ENCODE measurements around the gene AOC3. TPM values are rescaled to one million over a fixed set of nuclear protein-coding genes. Genes with fewer than 3 reads are reported as not detected.

The AOC3 gene
- total and polyA plus RNA-seq, 2 of the 8 experiments (the other 6 are each of a cell fraction or from before 2014, with no cell fraction given) = 2.5 to 2.7 TPM

- Histone ChIP-seq H3K4me2 (ENCODE audit: insufficient read depth in 1 of 2, low read depth in 2 of 2, low read length in 2 of 2) (peak overlapping the region; percentile 30 to 35; a peak in 3 of 4 replicates), H3K79me1 (ENCODE audit: low read depth, low read length) (no peaks in the 10 kb centered on the region), H4K8ac (ENCODE audit: extremely low read depth, insufficient read depth, low read length) (no peak overlapping the region), H3K27me3 (replicated peaks in 1 of 4; ENCODE audit: control insufficient read depth in 3 of 4, extremely low read depth in 1 of 4, insufficient read depth in 3 of 4, low read length in 3 of 4) (no peaks in the 10 kb centered on the region), H4K20me1 (replicated peaks in 1 of 2; ENCODE audit: control insufficient read depth in 1 of 2, insufficient read depth in 2 of 2, low read length in 2 of 2) (no peaks in the 10 kb centered on the region), H3K27ac (ENCODE audit: low read depth, low read length) (no peak overlapping the region), H2BK12ac (ENCODE audit: low read depth, low read length) (0 out of 2 replicates have a peak overlapping the region, but pooled peaks have one; percentile 9), H3K9ac (replicated peaks in 1 of 4; ENCODE audit: extremely low read depth in 1 of 4, low read depth in 3 of 4, low read length in 3 of 4) (no peak overlapping the region; a peak in 1 of 7 replicates), H2BK15ac (ENCODE audit: low read length) (no peak overlapping the region), H3K56ac (replicated peaks; ENCODE audit: insufficient read length, low read depth, low read length) (no peak overlapping the region), H3K4me3 (ENCODE audit: extremely low read depth in 1 of 4, insufficient read depth in 2 of 4, low read depth in 3 of 4, low read length in 4 of 4) (0 out of 8 replicates have a peak overlapping the region, but pooled peaks of 1 of the 4 experiments have one; percentile 3), H3K23ac (ENCODE audit: insufficient read length) (no peak overlapping the region), H3K4me1 (replicated peaks in 1 of 4; ENCODE audit: control insufficient read depth in 3 of 4, insufficient read depth in 4 of 4, low read length in 3 of 4) (peaks cover 0 to 8% (median 2%) of the 10 kb centered on the region in 4 experiments; a peak in 3 of 7 replicates), H2BK120ac (replicated peaks; ENCODE audit: low read depth, low read length) (no peak overlapping the region), H4K5ac (ENCODE audit: insufficient read length, low read depth, low read length) (no peak overlapping the region), H3K23me2 (ENCODE audit: low read depth, low read length) (no peaks in the 10 kb centered on the region), H2AK5ac (ENCODE audit: low read depth, low read length) (no peak overlapping the region), H3K14ac (ENCODE audit: insufficient read length) (no peak overlapping the region), H3K36me3 (ENCODE audit: control insufficient read depth in 2 of 4, insufficient read depth in 4 of 4, low read length in 3 of 4) (no peaks in the 10 kb centered on the region), H4K91ac (replicated peaks; ENCODE audit: insufficient read length, low read length) (no peak overlapping the region), H3K18ac (ENCODE audit: extremely low read depth, low read length) (no peak overlapping the region; the same call in 1 of the 2 replicates), H3K9me3 (ENCODE audit: insufficient read depth in 2 of 2, low read depth in 1 of 2, low read length in 1 of 2) (no peaks in the 10 kb centered on the region), H3K4ac (replicated peaks; ENCODE audit: insufficient read length, low read depth, low read length) (no peak overlapping the region), H2BK5ac (ENCODE audit: low read depth, low read length) (peak overlapping the region; percentile 10; the same call in 1 of the 2 replicates), H3K79me2 (ENCODE audit: control insufficient read depth in 1 of 2, insufficient read depth in 2 of 2, low read length in 2 of 2) (no peaks in the 10 kb centered on the region), H2AFZ (ENCODE audit: low read length) (peak overlapping the region; percentile 94), H2BK20ac (ENCODE audit: low read length) (no peak overlapping the region)
- FAIRE-seq = peak; percentile 58
- DNase-seq (ENCODE audit: low read depth in 1 of 2, low spot score in 2 of 2) = peak in 1 of 2 experiments; percentile 56
- ChIA-PET POLR2A (ENCODE audit: partially characterized antibody) (interaction anchor here (1.4 kb wide), 1 partner anchor 58 kb away, joined by 3 read pairs; no protein-coding TSS in a partner anchor), CTCF (ENCODE audit: partially characterized antibody) (interaction anchor here (0.7 to 2.6 kb wide), 7 partner anchors 8 to 71 kb away, joined by 3 to 9 read pairs (median 3); no protein-coding TSS in a partner anchor)
- 61% methylated on average over 10 of the region's 10 CpGs; no CpG with 5 or more reads in 1 of the 2 experiments for WGBS, 2 experiments (ENCODE audit: extremely low coverage in 1 of 2, insufficient coverage in 1 of 2, insufficient read length in 1 of 2, insufficient replicate concordance in 2 of 2, low coverage in 1 of 2, low lambda C conversion rate in 2 of 2, missing lambda C conversion rate in 1 of 2)
- TF ChIP-seq TAF1 (IDR thresholded peaks at IDR 0.05; ENCODE audit: low read depth, low read length) (no peak), POLR2A (IDR thresholded peaks at IDR 0.05; ENCODE audit: control extremely low read depth in 1 of 2, low read depth in 2 of 2, low read length in 2 of 2) (no peak), E2F6 (IDR thresholded peaks at IDR 0.05) (no peak), CBX8 (IDR thresholded peaks at IDR 0.05; ENCODE audit: borderline replicate concordance, low read depth, low read length) (no peak), ASH2L (IDR thresholded peaks at IDR 0.05; ENCODE audit: low read length) (no peak), RBBP5 (IDR thresholded peaks at IDR 0.05; ENCODE audit: borderline replicate concordance, low read depth, low read length) (no peak), POU5F1 (IDR thresholded peaks at IDR 0.05; ENCODE audit: low read depth, low read length) (no peak), MAFK (IDR thresholded peaks at IDR 0.05; ENCODE audit: low read depth, low read length) (no peak), RFX5 (IDR thresholded peaks at IDR 0.05; ENCODE audit: borderline replicate concordance, low read depth, low read length) (no peak), CEBPB (IDR thresholded peaks at IDR 0.05; ENCODE audit: low read depth, low read length) (no peak)
These were observed 40.6 kb downstream of the AOC3 start for GRCh38 chr17:42891539-42892152.

All from H1 (cell line).